ENCODE data around the gene DNAJB6.
"Not testable (repeated sequence)": the region's sequence is repeated elsewhere in the genome, so short reads cannot be mapped to it uniquely, and the experiment has no call there.

- not testable (repeated sequence) for TF ChIP-seq CTCF (IDR thresholded peaks at IDR 0.05; ENCODE audit: low read depth, low read length); EZH2phosphoT487 (IDR thresholded peaks at IDR 0.05; ENCODE audit: low read depth)
Measured at GRCh38 chr7:157330567-157330966, 6.2 kb upstream of the DNAJB6 start.
